HepG2 (cell line): Measurements from ENCODE around the gene NRP1. TPM values are rescaled to one million over a fixed set of nuclear protein-coding genes. Genes with fewer than 3 reads are reported as not detected.

ENCODE experiments used
- GFI1 ChIP-seq: sonication (generic); formaldehyde crosslinking; IDR thresholded peaks from 2 replicates; pipeline ENCODE4 v1.5.0; 2020; ENCODE audit warnings: missing genetic modification reagents, mild to moderate bottlenecking, borderline replicate concordance
- HBP1 ChIP-seq: IDR thresholded peaks from 2 replicates; pipeline ENCODE4 v1.6.1; 2016; ENCODE audit warnings: low read depth, control low read depth
- IRF2 ChIP-seq: IDR thresholded peaks from 2 replicates; pipeline ENCODE4 v1.6.1; 2018; ENCODE audit warnings: missing genetic modification reagents, missing compliant biosample characterization
- MEF2D ChIP-seq: sonication (generic); formaldehyde crosslinking; IDR thresholded peaks from 2 replicates; pipeline ENCODE4 v1.5.1; 2020; ENCODE audit warnings: mild to moderate bottlenecking, missing genetic modification reagents
- MYNN ChIP-seq: sonication (generic); formaldehyde crosslinking; IDR thresholded peaks from 2 replicates; pipeline ENCODE4 v1.4.0; 2020; ENCODE audit warnings: mild to moderate bottlenecking, low read depth, missing genetic modification reagents
- PHF20 ChIP-seq: sonication (generic); formaldehyde crosslinking; IDR thresholded peaks from 2 replicates; pipeline ENCODE4 v1.5.0; 2020; ENCODE audit warnings: mild to moderate bottlenecking, missing genetic modification reagents
- PHF21A ChIP-seq: sonication (generic); formaldehyde crosslinking; IDR thresholded peaks from 2 replicates; pipeline ENCODE4 v1.5.0; 2020; ENCODE audit warnings: mild to moderate bottlenecking, missing genetic modification reagents
- PRDM10 ChIP-seq: sonication (generic); formaldehyde crosslinking; IDR thresholded peaks from 2 replicates; pipeline ENCODE4 v1.4.0; 2020; ENCODE audit warnings: low read depth, missing genetic modification reagents
- RARA ChIP-seq: IDR thresholded peaks from 2 replicates; pipeline ENCODE4 v1.6.1; 2016; ENCODE audit warnings: missing genetic modification reagents, missing compliant biosample characterization
- SIX4 ChIP-seq: sonication (generic); formaldehyde crosslinking; IDR thresholded peaks from 2 replicates; pipeline ENCODE4 v1.4.0; 2020; ENCODE audit warnings: missing genetic modification reagents
- SP5 ChIP-seq: IDR thresholded peaks from 2 replicates; pipeline ENCODE4 v1.6.1; 2016; ENCODE audit warnings: low read depth, borderline replicate concordance
- TAF1 ChIP-seq: sonication (generic); formaldehyde crosslinking; IDR thresholded peaks from 2 replicates; pipeline ENCODE4 v1.4.0; 2020; ENCODE audit warnings: missing genetic modification reagents
- TRIM24 ChIP-seq: sonication (generic); formaldehyde crosslinking; IDR thresholded peaks from 2 replicates; pipeline ENCODE4 v1.8.0; 2022; ENCODE audit warnings: mild to moderate bottlenecking, missing genetic modification reagents
- ZNF34 ChIP-seq: sonication (generic); formaldehyde crosslinking; IDR thresholded peaks from 2 replicates; pipeline ENCODE4 v1.4.0; 2020; ENCODE audit warnings: mild to moderate bottlenecking, missing genetic modification reagents, borderline replicate concordance
- ZNF503 ChIP-seq: sonication (generic); formaldehyde crosslinking; IDR thresholded peaks from 2 replicates; pipeline ENCODE4 v1.4.0; 2020; ENCODE audit warnings: missing genetic modification reagents
- ZNF552 ChIP-seq: sonication (generic); formaldehyde crosslinking; IDR thresholded peaks from 2 replicates; pipeline ENCODE4 v1.9.0; 2022; ENCODE audit warnings: missing genetic modification reagents, mild to moderate bottlenecking, borderline replicate concordance
- ZNF674 ChIP-seq: sonication (generic); formaldehyde crosslinking; IDR thresholded peaks from 2 replicates; pipeline ENCODE4 v1.5.0; 2020; ENCODE audit warnings: low read depth, mild to moderate bottlenecking, missing genetic modification reagents
- ZNF747 ChIP-seq: sonication (generic); formaldehyde crosslinking; IDR thresholded peaks from 2 replicates; pipeline ENCODE4 v1.8.1; 2023; ENCODE audit warnings: missing genetic modification reagents, mild to moderate bottlenecking, borderline replicate concordance
- ZNF768 ChIP-seq: sonication (generic); formaldehyde crosslinking; IDR thresholded peaks from 2 replicates; pipeline ENCODE4 v1.4.0; 2020; ENCODE audit warnings: missing genetic modification reagents
- ZSCAN21 ChIP-seq: sonication (generic); formaldehyde crosslinking; IDR thresholded peaks from 2 replicates; pipeline ENCODE4 v1.8.0; 2022; ENCODE audit warnings: mild to moderate bottlenecking, missing genetic modification reagents, moderate library complexity, borderline replicate concordance
- polyA plus RNA-seq, 8 experiments: library from polyadenylated mRNA; depleted of rRNA in 3 of 8; stranded (reverse) in 7 of 8; unstranded in 1 of 8; fragments of >200 nt; fragmentation: Illumina TruSeq in 4 of 8; extraction: Trizol in 4 of 8; gene quantifications; 2 replicates each; pipeline versions ENCODE4 v1.2.1 to v1.2.3, GENCODE V29; 2011 to 2016; ENCODE audit warnings: low read depth in 4 of 8, missing spikeins in 1 of 8, mixed read lengths in 1 of 8; ENCODE audit not compliant: insufficient read depth in 1 of 8
- total RNA-seq, 5 experiments: library from RNA; depleted of rRNA; stranded (reverse); fragments of >200 nt; fragmentation: Illumina TruSeq; extraction: Trizol; gene quantifications; 2 replicates each; pipeline ENCODE4 v1.2.3, GENCODE V29; 2016; ENCODE audit warnings: low read depth in 1 of 5
- TF ChIP-seq, protein P1 (sequence below): sonication (generic); formaldehyde crosslinking; IDR thresholded peaks from 2 replicates; pipeline ENCODE4 v1.9.0; 2021; ENCODE audit warnings: missing genetic modification reagents, borderline replicate concordance

The NRP1 gene
- total and polyA plus RNA-seq, 2 of the 13 experiments (the other 11 are each of a cell fraction or from before 2014, with no cell fraction given): 5.3 to 5.8 TPM

DNA sequence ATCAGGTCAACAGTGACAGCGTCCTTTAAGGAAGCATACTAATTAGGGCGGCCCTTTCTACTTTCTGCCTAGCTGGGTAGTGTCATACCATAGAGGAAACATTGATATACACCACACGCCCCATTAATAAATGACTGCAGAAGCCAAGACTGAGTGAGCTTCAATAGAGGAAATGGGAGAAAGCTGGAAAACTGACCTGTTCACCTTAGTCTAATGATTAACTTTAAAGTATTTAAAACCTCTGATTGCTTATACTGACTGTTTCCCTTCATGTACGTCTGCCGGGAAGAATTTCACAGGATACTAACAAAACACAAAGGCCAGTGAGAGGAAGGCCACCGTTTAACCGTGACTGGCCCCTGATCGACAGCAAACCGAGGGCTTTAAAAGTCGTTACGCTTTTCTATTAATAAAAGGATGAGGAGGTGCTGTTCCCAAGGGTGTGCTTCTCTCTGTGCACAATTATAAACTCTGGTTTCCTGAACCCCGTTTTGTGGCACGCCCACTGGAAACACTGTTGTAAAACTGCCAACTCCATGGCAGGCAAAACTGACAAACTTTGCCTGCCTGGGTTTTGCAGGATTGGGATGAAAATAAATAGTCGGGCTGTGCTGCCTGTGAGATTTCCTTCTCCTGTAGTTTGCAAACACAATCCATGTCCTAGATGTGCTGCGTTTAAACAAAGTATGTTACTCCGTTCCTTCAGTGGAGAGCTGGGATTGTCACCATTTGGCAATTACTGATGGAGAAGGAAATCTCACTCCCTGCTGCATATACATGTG lies 137.6 kb downstream of the NRP1 start (continued):
- TF ChIP-seq GFI1 (CRISPR knock-in tag): peak; percentile 47; the same call in 1 of the 2 replicates
- TF ChIP-seq, protein P1, sequence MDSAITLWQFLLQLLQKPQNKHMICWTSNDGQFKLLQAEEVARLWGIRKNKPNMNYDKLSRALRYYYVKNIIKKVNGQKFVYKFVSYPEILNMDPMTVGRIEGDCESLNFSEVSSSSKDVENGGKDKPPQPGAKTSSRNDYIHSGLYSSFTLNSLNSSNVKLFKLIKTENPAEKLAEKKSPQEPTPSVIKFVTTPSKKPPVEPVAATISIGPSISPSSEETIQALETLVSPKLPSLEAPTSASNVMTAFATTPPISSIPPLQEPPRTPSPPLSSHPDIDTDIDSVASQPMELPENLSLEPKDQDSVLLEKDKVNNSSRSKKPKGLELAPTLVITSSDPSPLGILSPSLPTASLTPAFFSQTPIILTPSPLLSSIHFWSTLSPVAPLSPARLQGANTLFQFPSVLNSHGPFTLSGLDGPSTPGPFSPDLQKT (CRISPR knock-in tag): no peak
- TF ChIP-seq TRIM24 (CRISPR knock-in tag): no peak
- 0 out of 2 replicates have a peak, but pooled peaks have one; percentile 48 for TF ChIP-seq ZNF552 (CRISPR knock-in tag)
- 0 out of 2 replicates have a peak, but pooled peaks have one; percentile 10 for TF ChIP-seq HBP1 (CRISPR knock-in tag)
- TF ChIP-seq ZNF34: 0 out of 2 replicates have a peak, but pooled peaks have one; percentile 32
- TF ChIP-seq PHF20 (CRISPR knock-in tag): no peak
- no peak for TF ChIP-seq ZNF768 (CRISPR knock-in tag)
- TF ChIP-seq SIX4 (CRISPR knock-in tag): peak; percentile 40; the same call in 1 of the 2 replicates
- no peak for TF ChIP-seq MEF2D (CRISPR knock-in tag)
- no peak for TF ChIP-seq MYNN (CRISPR knock-in tag)
- peak; percentile 77 for TF ChIP-seq PHF21A (CRISPR knock-in tag)
- TF ChIP-seq PRDM10 (CRISPR knock-in tag): no peak
- peak; percentile 40; the same call in 1 of the 2 replicates for TF ChIP-seq IRF2
- 0 out of 2 replicates have a peak, but pooled peaks have one; percentile 25 for TF ChIP-seq ZSCAN21 (CRISPR knock-in tag)
- peak; percentile 51; the same call in 1 of the 2 replicates for TF ChIP-seq SP5
- TF ChIP-seq ZNF674 (CRISPR knock-in tag): no peak
- peak; percentile 56; the same call in 1 of the 2 replicates for TF ChIP-seq ZNF503
- TF ChIP-seq TAF1 (CRISPR knock-in tag): no peak; the same call in 1 of the 2 replicates
- TF ChIP-seq RARA (CRISPR knock-in tag): peak; percentile 89
- TF ChIP-seq ZNF747 (CRISPR knock-in tag): peak; percentile 74; the same call in 1 of the 2 replicates
